Ectodermal cell (in vitro differentiated cells): Measurements from ENCODE around the gene AQP1.

Experiments
- H3K27ac ChIP-seq: 2 replicates; pipeline ENCODE4 v1.7.0; 2013; ENCODE audit warnings: mild to moderate bottlenecking, low read depth, low read length; ENCODE audit not compliant: insufficient read depth, poor library complexity, severe bottlenecking
- H3K27me3 ChIP-seq: 2 replicates; pipeline ENCODE4 v1.7.0; 2013; ENCODE audit warnings: mild to moderate bottlenecking, low read length; ENCODE audit not compliant: insufficient read depth, control insufficient read depth, poor library complexity, severe bottlenecking
- H3K36me3 ChIP-seq: one replicate; pipeline ENCODE4 v1.7.0; 2013; ENCODE audit warnings: low read length; ENCODE audit not compliant: control insufficient read depth, insufficient read depth
- H3K4me1 ChIP-seq: one replicate; pipeline ENCODE4 v1.7.0; 2013; ENCODE audit warnings: low read length; ENCODE audit not compliant: control insufficient read depth, insufficient read depth
- H3K4me3 ChIP-seq: 2 replicates; pipeline ENCODE4 v1.7.0; 2013; ENCODE audit warnings: low read depth, low read length, control low read depth; ENCODE audit not compliant: insufficient read depth
- H3K9me3 ChIP-seq: 2 replicates; pipeline ENCODE4 v1.7.0; 2013; ENCODE audit warnings: mild to moderate bottlenecking, low read length, moderate library complexity; ENCODE audit not compliant: control insufficient read depth
- WGBS, 2 experiments: methylation state at CpG; one replicate each; pipeline ENCODE4 v1.1.7; 2013; ENCODE audit warnings: missing lambda C conversion rate in 2 of 2; 5-methylcytosine and 5-hydroxymethylcytosine counted together

Gene AQP1

DNA sequence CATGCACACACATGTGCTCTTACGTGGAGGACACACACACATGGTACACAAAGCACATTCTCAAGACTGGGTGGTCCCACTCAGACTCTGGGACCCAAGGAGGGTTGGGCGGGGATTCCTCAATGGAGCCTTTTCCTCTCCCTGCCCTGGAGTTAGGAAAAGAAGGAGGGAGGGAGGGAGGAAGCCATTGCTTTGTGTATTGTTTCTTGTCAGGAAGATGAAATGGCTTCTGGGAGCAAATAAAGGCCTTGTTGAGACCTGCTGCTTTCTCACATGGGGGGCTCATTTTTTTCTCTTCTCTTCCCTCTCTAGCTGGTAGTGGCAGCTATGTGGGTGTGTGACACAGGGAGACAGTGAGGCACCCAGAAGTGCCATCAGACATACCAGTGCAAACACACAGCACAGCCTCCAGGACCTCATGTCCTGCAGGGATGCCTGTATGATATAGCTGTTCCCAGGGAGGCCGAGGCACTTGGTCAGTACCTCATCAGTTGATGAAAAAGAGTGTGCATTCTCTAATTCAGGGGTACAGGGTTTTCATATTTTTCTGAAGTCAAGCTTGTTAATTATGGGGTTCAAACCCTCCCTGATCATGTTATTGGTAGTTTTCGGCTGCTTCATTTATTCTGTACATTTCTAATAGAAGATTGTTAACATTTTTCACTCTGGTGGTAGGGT lies 5.7 kb downstream of the AQP1 start:
- Histone ChIP-seq H3K4me3 (no peak overlapping the region), H3K27ac (no peak overlapping the region), H3K4me1 (peaks cover 27% of the 10 kb centered on the region), H3K27me3 (no peaks in the 10 kb centered on the region), H3K9me3 (no peaks in the 10 kb centered on the region), H3K36me3 (no peaks in the 10 kb centered on the region)
- 79 to 82% methylated on average over 3 to 4 of the region's 4 CpGs for WGBS, 2 experiments

DNA sequence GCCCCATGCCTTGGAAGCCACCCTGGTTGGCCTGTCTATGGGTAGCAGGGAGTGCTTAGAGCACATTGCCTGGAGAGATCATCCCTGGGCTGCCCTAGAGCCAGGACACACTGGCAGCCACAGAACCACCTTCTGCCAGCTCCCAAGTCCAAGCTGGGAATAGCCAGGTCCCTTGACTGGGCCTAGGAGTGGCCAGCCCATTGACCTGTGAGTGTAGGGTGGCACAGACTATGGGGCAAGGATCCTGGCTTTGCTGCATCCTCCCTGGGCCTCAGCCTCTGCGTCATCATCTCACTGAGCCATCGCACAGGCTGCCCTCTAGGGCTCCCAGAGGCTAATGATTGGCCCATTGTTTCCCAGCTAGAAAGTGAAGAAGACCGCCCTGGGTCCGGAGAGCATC lies 7.0 kb downstream of the AQP1 start:
- no peaks in the 10 kb centered on the region for H3K27me3 ChIP-seq
- no peak overlapping the region for H3K27ac ChIP-seq
- 80 to 86% methylated on average over 4 of the region's 4 CpGs for WGBS, 2 experiments
- H3K9me3 ChIP-seq, result no peaks in the 10 kb centered on the region
- H3K4me3 ChIP-seq, result no peak overlapping the region
- H3K4me1 ChIP-seq, result peaks cover 18% of the 10 kb centered on the region
- H3K36me3 ChIP-seq, result no peaks in the 10 kb centered on the region

DNA sequence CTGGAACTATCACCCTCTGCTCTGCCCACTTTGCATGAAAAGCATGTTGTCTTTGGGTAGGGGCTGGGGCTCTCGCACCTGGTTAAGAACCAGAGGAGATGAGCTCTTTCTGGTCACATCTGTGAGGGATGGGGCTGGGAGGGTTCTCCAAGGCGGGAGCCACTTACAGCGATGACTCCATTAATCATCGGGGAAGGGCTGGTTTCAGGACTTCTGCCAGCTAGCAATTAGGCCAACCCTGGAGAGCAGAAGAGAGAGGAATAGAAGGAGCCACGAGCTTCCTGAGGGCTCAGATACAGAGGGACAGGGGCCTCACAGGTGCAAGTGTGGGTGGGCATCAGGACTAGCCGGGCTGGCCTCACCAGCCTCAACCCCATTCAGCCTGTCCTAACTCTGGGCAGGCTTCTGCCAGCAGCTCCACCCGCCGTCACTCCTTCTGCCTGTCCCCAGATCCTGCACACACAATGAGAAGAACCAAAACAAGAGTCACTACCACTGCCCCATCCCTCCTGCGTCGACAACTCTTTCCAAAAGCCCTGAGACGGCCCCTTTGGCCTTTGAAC lies 8.4 kb downstream of the AQP1 start:
- Histone ChIP-seq H3K36me3 (no peaks in the 10 kb centered on the region), H3K27me3 (no peaks in the 10 kb centered on the region), H3K27ac (no peak overlapping the region), H3K4me3 (no peak overlapping the region), H3K9me3 (no peaks in the 10 kb centered on the region), H3K4me1 (peaks cover 18% of the 10 kb centered on the region)
- 92% methylated on average over 11 of the region's 11 CpGs for WGBS, 2 experiments

DNA sequence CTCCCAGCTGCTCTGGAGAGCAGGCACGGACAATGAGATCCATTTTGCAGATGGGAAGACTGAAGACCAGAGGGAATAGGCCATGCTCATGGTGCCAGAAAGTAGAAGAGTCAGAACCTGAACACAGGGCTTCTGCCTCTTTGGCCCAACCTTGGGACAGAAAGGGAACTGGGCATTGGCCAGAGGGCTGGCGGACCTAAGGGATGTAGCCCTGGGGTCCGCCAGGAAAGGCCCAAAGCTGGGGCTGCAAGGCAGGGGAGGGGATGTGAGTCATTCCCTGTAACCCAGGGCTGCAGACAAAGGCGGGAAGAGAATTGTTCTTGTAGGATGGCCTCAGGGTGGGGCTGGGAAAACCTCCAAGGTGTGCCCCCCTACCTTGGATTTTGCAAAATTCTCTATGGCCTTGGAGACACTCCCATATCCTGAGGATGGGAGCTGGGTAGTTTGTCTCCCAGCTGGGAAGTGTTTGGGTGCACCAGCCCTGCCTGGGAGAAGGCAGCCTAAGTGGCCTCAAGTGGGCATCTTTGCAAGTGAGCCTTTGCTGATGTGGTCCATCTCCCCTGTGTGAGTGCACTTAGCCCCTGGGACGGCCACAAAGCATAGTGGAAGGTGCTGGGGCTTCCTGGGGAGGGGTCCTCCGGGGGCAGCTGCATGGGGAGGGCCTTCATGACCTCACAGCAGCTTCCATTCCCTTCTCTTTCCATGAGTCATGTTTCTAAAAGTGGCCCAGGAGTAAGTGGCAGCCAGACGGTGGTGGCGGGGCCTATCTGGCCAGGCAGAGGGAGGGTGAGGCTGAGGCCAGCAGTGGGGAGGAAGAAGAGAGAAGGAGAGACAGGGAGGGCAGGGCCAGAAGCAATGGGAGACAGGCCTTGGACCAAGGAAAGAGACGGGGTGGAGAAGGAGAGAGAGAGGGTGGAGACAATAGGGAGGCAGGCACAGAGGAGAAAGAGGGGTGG lies 9.2 kb downstream of the AQP1 start:
- Histone ChIP-seq H3K4me1 (peaks cover 16% of the 10 kb centered on the region), H3K4me3 (no peak overlapping the region), H3K27ac (no peak overlapping the region), H3K9me3 (no peaks in the 10 kb centered on the region), H3K36me3 (no peaks in the 10 kb centered on the region), H3K27me3 (no peaks in the 10 kb centered on the region)
- WGBS, 2 experiments, result 86% methylated on average over 9 of the region's 9 CpGs

DNA sequence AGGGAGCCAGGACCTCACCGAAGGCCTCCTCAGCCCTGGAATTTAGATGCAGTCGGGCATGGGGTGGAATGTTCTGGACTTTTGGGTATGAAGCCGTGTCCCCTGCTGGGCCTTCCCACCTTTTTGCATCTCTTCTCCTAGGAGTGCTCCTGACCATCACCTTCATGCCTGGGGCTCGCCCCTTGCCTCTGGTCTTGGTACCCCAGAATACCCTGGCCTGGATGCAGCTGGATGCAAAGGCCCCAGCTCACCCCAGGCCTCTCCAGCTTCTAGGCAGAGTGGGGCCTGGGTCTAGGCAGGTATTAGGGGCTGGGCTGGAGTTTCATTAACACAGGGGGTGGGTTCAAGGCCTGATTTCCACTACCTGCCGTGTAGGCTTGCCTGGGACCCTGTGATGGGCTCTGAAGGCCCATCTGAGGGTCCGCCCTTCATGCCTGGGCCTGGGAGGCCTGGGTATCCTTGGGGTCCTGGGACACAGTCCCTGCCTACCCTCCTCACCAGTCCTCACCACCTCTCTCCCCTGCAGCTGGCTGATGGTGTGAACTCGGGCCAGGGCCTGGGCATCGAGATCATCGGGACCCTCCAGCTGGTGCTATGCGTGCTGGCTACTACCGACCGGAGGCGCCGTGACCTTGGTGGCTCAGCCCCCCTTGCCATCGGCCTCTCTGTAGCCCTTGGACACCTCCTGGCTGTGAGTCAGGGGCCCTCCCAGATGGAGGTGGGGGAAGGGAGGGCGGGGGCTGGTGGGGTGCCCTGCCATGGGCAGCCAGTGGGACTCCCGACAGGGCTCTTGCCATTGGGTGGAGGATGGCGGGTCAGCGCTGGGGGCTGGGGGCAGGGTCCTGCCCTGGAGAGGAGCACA lies 10.1 kb downstream of the AQP1 start:
- Histone ChIP-seq H3K27ac (no peak overlapping the region), H3K4me1 (peaks cover 8% of the 10 kb centered on the region), H3K9me3 (no peaks in the 10 kb centered on the region), H3K27me3 (no peaks in the 10 kb centered on the region), H3K36me3 (no peaks in the 10 kb centered on the region), H3K4me3 (no peak overlapping the region)
- WGBS, 2 experiments, result 93 to 97% methylated on average over 19 of the region's 19 CpGs

DNA sequence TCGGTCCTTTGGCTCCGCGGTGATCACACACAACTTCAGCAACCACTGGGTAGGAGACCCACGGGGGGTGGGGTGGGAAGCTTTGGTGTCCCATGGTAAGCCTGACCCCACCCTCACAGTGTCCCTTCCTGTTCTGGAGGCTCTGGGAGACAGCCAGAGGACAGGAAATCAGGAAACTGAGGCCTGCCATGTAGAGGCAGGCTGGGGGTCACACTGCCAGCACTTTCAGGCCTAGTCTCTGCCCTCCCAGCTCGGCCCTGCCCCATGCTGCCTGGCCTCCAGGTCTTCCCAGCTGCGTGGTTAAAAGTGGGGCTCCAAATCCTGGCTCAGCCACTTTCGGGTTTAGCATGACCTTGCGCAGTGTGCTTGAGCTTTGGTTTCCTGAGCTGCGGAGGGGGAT lies 10.9 kb downstream of the AQP1 start:
- H3K27ac ChIP-seq, result no peak overlapping the region
- H3K4me1 ChIP-seq, result peaks cover 2% of the 10 kb centered on the region
- H3K27me3 ChIP-seq, result no peaks in the 10 kb centered on the region
- 85 to 95% methylated on average over 9 of the region's 9 CpGs for WGBS, 2 experiments
- no peaks in the 10 kb centered on the region for H3K36me3 ChIP-seq
- H3K4me3 ChIP-seq, result no peak overlapping the region
- no peaks in the 10 kb centered on the region for H3K9me3 ChIP-seq

DNA sequence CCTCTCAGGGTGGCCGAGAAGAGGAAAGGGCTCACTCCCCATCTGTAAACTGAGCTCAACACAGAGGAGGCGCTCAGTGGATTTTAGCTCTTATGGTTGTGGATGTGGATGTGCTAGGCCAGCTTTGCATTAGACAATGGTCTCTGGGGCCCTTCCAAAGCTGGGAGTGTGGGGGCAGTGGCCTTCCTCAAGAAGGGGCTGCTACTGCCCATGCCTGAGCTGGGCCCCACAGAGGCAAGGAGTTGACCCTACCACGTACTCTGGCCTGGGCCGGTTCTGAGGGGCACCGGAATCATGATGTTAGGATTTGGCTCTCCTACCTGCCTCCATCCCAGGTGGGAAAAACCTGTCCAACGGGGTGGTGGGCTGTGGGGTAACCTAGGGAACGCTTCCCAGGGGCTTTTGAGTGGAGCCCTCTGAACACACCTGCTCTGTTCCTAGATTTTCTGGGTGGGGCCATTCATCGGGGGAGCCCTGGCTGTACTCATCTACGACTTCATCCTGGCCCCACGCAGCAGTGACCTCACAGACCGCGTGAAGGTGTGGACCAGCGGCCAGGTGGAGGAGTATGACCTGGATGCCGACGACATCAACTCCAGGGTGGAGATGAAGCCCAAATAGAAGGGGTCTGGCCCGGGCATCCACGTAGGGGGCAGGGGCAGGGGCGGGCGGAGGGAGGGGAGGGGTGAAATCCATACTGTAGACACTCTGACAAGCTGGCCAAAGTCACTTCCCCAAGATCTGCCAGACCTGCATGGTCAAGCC lies 11.5 kb downstream of the AQP1 start:
- H3K36me3 ChIP-seq, result no peaks in the 10 kb centered on the region
- no peaks in the 10 kb centered on the region for H3K27me3 ChIP-seq
- WGBS, 2 experiments, result 95% methylated on average over 18 to 19 of the region's 19 CpGs
- no peak overlapping the region for H3K4me3 ChIP-seq
- no peak overlapping the region for H3K27ac ChIP-seq
- H3K9me3 ChIP-seq, result no peaks in the 10 kb centered on the region
- H3K4me1 ChIP-seq, result no peaks in the 10 kb centered on the region

DNA sequence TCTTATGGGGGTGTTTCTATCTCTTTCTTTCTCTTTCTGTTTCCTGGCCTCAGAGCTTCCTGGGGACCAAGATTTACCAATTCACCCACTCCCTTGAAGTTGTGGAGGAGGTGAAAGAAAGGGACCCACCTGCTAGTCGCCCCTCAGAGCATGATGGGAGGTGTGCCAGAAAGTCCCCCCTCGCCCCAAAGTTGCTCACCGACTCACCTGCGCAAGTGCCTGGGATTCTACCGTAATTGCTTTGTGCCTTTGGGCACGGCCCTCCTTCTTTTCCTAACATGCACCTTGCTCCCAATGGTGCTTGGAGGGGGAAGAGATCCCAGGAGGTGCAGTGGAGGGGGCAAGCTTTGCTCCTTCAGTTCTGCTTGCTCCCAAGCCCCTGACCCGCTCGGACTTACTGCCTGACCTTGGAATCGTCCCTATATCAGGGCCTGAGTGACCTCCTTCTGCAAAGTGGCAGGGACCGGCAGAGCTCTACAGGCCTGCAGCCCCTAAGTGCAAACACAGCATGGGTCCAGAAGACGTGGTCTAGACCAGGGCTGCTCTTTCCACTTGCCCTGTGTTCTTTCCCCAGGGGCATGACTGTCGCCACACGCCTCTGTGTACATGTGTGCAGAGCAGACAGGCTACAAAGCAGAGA lies 12.2 kb downstream of the AQP1 start:
- H3K27me3 ChIP-seq, result no peaks in the 10 kb centered on the region
- H3K27ac ChIP-seq, result no peak overlapping the region
- H3K36me3 ChIP-seq, result no peaks in the 10 kb centered on the region
- H3K4me1 ChIP-seq, result no peaks in the 10 kb centered on the region
- WGBS, 2 experiments, result 92% methylated on average over 13 of the region's 13 CpGs
- no peaks in the 10 kb centered on the region for H3K9me3 ChIP-seq
- no peak overlapping the region for H3K4me3 ChIP-seq

DNA sequence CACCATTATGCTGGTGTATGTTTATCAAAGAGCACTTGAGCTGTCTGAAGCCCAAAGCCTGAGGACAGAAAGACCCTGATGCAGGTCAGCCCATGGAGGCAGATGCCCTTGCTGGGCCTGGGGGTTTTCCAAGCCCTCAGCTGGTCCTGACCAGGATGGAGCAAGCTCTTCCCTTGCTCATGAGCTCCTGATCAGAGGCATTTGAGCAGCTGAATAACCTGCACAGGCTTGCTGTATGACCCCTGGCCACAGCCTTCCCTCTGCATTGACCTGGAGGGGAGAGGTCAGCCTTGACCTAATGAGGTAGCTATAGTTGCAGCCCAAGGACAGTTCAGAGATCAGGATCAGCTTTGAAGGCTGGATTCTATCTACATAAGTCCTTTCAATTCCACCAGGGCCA lies 13.0 kb downstream of the AQP1 start:
- Histone ChIP-seq H3K27me3 (no peaks in the 10 kb centered on the region), H3K4me3 (no peak overlapping the region), H3K4me1 (no peaks in the 10 kb centered on the region), H3K27ac (no peak overlapping the region), H3K9me3 (no peaks in the 10 kb centered on the region), H3K36me3 (no peaks in the 10 kb centered on the region)
